Measurements from ENCODE around the gene ECEL1.

The ECEL1 gene

GRCh38 chr2:232482301-232483238 lies 5.1 kb downstream of the ECEL1 start:
- DNase-seq, result no peak

DNA sequence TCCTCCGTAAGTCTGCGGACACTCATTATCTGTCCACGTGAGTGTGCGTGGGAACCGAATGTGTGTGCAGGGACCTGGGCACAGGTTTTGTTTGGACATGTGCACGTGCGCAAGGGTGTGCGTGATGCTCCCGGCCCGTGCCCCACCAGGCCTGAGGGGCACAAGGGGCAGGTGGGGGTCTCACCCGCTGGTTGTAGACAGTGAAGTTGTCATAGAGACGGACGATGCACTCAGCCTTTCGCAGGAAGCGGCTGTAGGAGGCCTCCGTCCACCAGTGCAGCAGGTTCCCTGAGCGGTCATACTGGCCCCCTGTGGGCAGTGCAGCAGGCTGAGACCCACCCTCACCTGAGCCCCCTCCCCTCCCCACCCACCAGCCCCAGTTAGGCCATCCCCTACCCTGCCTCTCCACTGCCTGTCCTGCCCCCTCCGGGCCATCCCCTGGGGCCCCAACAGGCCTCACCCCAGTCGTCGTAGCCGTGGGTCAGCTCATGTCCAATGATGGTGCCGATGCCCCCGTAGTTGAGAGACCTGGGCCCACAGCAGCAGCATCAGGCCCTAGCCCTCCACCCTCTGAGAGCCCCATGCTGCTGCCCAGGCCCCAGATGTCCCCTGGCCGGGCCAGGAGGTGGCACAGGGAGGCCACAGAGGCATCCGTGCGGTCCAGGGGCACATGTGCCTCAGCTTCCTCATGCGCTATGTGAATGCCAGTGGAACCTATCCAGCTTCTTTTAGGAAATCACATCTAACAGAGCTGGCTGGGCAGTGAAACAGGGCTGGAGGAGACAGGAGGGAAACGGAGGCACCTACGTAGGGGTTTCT lies 6.1 kb downstream of the ECEL1 start:
- DNase-seq, result no peak

DNA sequence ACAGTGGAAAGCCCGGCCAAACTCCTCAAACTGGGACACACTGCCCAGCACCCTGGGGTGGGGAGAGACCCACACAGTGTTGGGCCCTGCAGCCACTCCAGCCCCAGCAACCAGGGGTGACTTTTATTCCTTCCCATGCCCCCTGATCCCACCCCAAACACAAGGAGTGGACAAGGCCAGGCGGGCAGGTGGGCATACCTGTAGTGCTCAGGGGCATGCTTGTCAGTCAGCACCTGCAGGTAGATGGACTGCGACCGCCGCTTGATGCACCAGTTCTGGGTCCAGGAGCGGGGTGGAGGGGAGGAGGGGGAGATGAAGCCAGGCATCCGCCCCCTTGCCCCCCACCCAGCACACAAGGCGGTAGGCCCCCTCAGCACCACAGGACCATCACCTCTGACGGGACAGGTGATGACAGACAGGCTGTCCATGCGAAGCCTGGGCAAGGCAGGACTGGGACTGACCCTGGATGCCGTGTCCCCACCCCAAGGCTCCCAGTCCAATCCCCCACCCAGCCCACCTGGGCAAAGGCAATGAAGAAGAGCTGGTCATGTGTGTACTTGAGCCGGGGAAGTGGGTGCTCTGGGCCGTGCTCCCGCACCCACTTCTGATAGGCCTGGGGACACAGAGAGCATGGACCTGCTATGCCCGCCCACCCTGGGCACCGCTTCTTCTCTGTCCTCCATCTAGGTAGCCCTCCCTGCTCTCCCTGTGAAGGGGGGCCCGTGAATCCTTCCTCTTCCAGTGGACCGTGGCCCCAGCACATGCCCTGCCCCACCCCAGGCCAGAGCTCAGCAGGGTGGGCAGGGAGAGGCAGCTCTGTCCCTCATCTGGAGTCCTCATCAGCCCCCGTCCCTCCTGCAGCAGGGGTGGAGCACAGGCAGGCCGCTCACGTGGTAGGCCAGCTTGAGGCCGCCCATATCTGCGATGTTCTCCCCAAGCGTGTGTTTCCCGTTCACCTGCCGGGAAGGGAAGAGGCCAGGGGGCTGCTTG lies 7.1 kb downstream of the ECEL1 start:
- no peak for DNase-seq

GRCh38 chr2:232479341-232480200 lies 8.1 kb downstream of the ECEL1 start:
- no peak for DNase-seq

DNA sequence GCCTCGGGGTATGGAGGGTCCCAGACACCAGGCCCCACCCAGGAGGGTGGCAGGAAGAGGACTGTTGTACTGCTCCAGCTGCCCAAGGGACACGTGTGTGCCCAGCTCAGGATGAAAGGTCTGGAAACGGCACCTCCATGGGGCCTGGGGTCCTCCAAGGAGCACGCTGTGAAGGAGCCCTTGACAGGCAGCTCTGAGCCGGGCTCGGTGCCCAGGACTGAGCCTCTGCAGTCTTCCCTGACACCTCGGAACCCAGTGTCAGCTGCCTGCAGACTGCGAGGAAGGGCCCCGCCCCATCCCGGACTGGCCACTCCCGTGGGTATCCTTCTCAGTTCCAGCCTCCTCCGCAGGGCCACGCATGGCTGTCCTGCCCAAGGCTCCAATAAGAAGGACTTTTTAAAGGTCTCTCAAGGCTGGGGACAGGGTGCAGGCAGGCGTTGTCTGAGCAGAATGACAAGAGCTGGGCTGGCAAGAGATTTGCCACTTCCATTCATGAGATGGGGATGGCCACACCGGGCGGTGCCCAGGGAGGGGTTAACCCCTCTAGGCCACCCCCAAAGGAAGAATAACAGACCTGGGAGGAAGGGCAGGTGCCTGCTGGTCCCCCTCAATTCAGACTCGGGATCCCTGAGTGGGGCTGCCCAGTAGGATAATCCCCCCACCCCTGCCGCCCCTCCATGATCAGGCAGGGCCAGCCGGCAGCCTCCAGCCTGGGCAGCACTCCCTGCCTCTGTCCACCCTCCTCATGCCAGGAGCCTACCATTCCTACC lies 8.9 kb downstream of the ECEL1 start:
- DNase-seq, result no peak

DNA sequence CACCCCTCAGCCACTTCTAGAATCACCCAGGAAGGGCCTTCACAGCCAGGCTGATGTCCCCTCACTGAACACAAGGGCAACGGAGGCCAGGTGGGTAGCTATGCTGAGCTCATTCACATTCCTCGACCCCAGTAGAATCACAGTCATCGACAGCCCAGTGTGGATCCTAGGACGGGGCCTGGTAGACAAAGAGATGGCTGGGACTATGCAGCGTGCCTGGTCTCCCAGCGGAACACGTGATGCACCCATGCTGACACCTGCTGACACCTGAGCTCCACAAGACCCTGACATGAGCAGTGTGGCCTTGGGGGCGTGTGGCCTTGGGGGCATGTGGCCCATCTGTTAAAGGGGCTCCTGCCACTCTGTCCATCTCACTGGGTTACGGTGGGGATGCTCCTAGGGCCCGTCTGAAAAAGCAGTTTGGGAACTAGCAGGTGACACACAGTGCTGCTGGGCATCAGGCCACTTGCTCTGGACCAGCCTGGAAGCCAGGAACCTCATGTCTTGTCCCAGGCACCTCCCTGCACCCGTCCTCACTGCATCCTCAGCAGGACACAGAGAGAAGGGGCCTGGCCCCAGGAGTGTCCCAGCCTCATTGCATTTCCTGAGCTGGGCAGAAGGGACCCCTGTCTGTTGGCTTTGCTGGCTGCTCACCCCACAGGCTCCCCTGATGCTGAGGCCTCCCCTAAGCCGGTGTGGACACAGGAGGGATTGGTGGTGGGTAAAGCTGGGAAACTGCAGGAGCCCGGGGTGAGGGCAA lies 9.7 kb downstream of the ECEL1 start:
- DNase-seq, result no peak

GRCh38 chr2:232476791-232477190 lies 10.8 kb downstream of the ECEL1 start:
- DNase-seq, result no peak

DNA sequence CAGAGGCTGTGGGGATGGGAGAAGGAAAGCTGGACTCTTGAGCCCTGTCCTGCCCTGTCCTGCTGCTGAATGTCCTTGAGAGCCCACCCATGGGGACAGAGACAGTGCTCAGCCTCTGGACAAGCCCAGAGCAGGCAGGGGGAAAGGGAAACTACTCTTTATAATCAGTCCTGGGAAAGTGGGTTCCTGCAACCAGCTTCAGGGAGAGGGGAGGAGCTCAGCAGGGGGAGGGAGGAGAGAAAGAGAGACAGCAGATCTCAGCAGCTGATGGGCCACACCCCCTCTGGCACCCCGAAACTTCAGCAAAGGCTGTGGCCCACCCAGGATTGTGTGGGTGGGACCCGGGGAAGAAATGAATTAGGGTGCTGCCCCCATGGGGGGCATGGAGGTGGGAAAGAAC lies 11.6 kb downstream of the ECEL1 start:
- no peak for DNase-seq

DNA sequence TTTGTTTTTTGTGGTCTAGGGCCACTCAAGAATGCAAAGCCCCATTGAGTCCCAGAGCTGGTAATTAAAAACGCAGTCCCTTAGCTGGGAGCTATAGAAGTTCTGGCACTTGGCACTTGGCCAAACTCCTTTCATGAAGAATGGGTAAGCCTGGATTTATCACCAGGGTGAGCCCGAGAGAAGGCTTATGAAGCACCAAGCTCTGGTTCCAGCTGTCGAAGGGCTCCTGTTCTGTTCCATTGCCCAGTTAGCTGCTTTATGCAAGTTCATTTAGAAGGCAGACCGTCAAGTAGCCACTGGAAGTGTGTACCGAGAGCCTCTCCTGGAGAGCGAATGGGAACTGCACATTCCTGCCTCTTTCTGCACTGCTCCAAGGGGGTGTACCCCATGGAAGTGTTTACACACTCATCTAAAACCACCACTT lies 14.2 kb downstream of the ECEL1 start:
- peak; percentile 97 to 99 for DNase-seq

- DNase-seq, result no peak
These were observed 21.4 kb downstream of the ECEL1 start for GRCh38 chr2:232466221-232466620.

GRCh38 chr2:232465061-232465460 lies 22.6 kb downstream of the ECEL1 start:
- DNase-seq, result no peak

GRCh38 chr2:232464544-232464885 lies 23.1 kb downstream of the ECEL1 start:
- peak; percentile 8 to 15 for DNase-seq

GRCh38 chr2:232463701-232464543 lies 23.7 kb downstream of the ECEL1 start:
- peak in 1 of 2 experiments; percentile 47 for DNase-seq

- DNase-seq, result no peak
These were observed 27.5 kb downstream of the ECEL1 start for GRCh38 chr2:232460171-232460570.

- DNase-seq, result no peak
These were observed 28.1 kb downstream of the ECEL1 start for GRCh38 chr2:232459419-232460035.

DNA sequence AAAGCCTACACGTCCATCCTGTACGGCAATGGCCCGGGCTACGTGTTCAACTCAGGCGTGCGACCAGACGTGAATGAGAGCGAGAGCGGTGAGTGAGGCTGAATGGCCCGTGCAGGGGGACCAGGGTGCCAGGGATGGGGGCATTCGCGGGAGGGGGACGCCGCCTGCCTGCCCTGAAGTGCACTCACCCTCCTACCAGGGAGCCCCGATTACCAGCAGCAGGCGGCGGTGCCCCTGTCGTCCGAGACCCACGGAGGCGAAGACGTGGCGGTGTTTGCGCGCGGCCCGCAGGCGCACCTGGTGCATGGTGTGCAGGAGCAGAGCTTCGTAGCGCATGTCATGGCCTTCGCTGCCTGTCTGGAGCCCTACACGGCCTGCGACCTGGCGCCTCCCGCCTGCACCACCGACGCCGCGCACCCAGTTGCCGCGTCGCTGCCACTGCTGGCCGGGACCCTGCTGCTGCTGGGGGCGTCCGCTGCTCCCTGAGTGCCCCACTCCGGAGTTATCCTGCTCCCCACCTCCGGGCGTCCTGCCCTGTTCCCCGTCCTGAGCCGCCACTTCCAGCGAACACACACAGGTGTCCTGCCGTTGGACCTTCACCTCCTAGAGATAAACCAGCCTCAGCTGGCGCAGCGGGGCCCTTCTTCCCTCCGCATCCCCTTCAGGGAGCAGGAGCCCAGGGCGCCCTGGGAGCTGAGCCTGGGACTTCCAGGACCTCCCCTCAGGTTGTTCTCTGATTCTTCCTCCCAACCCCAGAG lies 28.8 kb downstream of the ECEL1 start:
- DNase-seq, result no peak

DNA sequence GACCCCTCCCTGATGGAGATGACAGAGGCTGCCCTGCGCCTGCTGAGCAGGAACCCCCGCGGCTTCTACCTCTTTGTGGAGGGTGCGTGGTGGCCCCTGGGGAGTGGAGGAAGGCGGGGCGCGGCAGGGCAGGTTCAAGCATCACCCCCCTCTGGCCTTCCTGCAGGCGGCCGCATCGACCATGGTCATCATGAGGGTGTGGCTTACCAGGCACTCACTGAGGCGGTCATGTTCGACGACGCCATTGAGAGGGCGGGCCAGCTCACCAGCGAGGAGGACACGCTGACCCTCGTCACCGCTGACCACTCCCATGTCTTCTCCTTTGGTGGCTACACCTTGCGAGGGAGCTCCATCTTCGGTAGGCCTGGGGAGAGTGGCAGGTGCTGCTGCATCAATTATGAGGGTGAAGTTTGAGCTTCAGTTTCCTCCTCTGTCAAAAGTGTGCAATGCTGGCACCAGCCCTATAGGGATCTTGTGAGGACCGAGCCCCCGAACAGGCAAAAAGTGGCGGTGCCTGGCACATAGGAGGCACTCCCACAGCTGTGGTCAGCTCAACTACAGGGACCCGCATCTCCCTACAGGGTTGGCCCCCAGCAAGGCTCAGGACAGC lies 29.5 kb downstream of the ECEL1 start:
- DNase-seq, result no peak
